Type B pancreatic cell (in vitro differentiated cells): ENCODE results near the gene PRKAR1B. TPM values are rescaled to one million over a fixed set of nuclear protein-coding genes. Genes with fewer than 3 reads are reported as not detected.

Experiments
- DNase-seq: peaks from one replicate; pipeline ENCODE4 v3.0.0; 2021; ENCODE audit warnings: mixed read lengths; ENCODE audit not compliant: unreplicated experiment; ENCODE audit errors: extremely low spot score
- H3K27ac Mint-ChIP-seq: 2 replicates; pipeline ENCODE4 v1.8.0; 2021; ENCODE audit warnings: mild to moderate bottlenecking, mixed read lengths
- H3K27me3 Mint-ChIP-seq: 2 replicates; pipeline ENCODE4 v1.8.0; 2021; ENCODE audit warnings: mixed read lengths
- H3K36me3 Mint-ChIP-seq: 2 replicates; pipeline ENCODE4 v1.8.0; 2021; ENCODE audit warnings: mixed read lengths
- H3K4me1 Mint-ChIP-seq: one replicate; pipeline ENCODE4 v1.8.0; 2021; ENCODE audit warnings: mixed read lengths; ENCODE audit not compliant: unreplicated experiment
- H3K4me3 Mint-ChIP-seq: 2 replicates; pipeline ENCODE4 v1.8.0; 2021; ENCODE audit warnings: mild to moderate bottlenecking, mixed read lengths
- H3K9me3 Mint-ChIP-seq: 2 replicates; pipeline ENCODE4 v1.8.0; 2021; ENCODE audit warnings: mixed read lengths
- total RNA-seq: library from RNA; stranded (reverse); gene quantifications from 2 replicates; pipeline ENCODE4 v1.2.1, GENCODE V29; 2021; ENCODE audit warnings: low replicate concordance
- TF ChIP-seq, protein P1 (sequence below): fragments of 200-600 bp; sonication (generic); conservative IDR thresholded peaks from 2 replicates; pipeline ENCODE4 v1.5.0; 2021; ENCODE audit warnings: antibody characterized with exemption, mild to moderate bottlenecking

PRKAR1B gene
- total RNA-seq, 1 donor from 2014 or later, result 26.1 TPM

DNA sequence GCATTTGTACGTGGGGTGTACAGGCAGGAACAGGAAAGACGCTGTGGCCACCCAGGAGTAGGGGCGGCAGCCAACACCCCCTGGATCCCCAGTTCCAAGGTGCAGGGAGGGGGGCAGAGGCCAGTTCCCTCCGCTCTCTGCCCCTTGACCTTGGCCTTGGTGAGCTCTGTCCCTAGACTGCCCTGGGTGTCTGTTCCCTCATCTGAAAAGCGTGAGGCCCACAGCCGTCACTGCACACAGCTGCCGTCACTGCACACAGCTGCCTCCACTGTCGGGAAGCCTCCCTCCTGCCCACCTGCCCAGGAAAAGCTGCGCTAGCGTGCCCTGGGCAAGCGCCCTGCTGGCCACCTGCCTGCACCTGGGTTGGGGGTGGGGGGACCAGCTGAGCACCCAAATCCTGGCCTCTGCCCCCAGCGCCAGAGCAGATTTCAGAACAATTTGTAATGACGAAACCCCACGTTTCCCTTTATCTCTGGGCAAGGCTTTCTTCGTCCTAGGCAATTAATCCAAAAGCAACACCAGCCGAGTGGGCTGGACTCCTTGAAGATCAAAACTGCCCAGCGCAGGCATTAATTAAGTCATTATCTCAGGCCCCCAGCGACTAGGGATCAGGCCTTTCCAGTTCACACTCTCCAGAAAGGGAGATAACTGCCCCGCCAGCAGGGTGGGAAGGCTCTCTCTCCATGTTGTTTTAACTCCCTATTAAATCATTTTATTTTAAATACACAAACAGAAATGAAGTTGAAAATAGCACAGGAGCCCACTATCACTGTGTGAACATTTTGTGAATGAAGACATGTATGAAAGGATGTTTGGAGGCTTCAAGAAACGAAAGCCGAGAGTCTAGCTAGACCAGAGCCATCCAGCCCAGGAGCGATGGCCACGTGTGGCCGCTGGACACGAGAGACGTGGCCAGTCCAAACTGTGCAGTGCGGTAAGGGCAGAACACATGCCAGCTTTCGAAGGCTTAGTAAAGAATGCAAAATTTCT is 203.4 kb downstream of the PRKAR1B start:
- Mint-ChIP-seq H3K4me1 (no peaks in the 10 kb centered on the region), H3K9me3 (no peaks in the 10 kb centered on the region), H3K27me3 (peaks cover 37% of the 10 kb centered on the region), H3K36me3 (no peaks in the 10 kb centered on the region), H3K4me3 (peak overlapping the region; percentile 44), H3K27ac (peak overlapping the region; percentile 26)
- no peak for DNase-seq
- TF ChIP-seq, protein P1, sequence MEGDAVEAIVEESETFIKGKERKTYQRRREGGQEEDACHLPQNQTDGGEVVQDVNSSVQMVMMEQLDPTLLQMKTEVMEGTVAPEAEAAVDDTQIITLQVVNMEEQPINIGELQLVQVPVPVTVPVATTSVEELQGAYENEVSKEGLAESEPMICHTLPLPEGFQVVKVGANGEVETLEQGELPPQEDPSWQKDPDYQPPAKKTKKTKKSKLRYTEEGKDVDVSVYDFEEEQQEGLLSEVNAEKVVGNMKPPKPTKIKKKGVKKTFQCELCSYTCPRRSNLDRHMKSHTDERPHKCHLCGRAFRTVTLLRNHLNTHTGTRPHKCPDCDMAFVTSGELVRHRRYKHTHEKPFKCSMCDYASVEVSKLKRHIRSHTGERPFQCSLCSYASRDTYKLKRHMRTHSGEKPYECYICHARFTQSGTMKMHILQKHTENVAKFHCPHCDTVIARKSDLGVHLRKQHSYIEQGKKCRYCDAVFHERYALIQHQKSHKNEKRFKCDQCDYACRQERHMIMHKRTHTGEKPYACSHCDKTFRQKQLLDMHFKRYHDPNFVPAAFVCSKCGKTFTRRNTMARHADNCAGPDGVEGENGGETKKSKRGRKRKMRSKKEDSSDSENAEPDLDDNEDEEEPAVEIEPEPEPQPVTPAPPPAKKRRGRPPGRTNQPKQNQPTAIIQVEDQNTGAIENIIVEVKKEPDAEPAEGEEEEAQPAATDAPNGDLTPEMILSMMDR, result no peak

DNA sequence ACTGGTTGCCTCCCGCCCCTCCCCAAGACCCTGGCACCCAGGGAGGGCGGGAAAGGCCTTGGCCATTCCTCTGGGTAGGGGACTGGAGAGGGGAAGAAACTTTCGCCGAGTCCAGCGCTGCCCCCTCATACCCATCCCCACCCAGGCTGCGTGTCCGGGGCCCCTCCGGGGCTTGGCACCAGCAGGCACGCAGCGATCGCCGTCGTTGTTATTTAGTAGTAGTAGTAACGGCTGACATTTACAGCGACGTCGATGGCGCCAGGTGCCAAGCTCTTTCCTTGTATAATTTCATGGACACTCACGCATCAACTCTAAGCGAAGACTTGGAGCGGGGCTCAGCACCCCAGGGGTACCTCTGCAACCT is 204.1 kb downstream of the PRKAR1B start:
- Mint-ChIP-seq H3K4me3 (no peak overlapping the region), H3K27me3 (peaks cover 41% of the 10 kb centered on the region), H3K36me3 (no peaks in the 10 kb centered on the region), H3K27ac (no peak overlapping the region), H3K9me3 (no peaks in the 10 kb centered on the region), H3K4me1 (no peaks in the 10 kb centered on the region)
- no peak for DNase-seq
- TF ChIP-seq, protein P1, result no peak

DNA sequence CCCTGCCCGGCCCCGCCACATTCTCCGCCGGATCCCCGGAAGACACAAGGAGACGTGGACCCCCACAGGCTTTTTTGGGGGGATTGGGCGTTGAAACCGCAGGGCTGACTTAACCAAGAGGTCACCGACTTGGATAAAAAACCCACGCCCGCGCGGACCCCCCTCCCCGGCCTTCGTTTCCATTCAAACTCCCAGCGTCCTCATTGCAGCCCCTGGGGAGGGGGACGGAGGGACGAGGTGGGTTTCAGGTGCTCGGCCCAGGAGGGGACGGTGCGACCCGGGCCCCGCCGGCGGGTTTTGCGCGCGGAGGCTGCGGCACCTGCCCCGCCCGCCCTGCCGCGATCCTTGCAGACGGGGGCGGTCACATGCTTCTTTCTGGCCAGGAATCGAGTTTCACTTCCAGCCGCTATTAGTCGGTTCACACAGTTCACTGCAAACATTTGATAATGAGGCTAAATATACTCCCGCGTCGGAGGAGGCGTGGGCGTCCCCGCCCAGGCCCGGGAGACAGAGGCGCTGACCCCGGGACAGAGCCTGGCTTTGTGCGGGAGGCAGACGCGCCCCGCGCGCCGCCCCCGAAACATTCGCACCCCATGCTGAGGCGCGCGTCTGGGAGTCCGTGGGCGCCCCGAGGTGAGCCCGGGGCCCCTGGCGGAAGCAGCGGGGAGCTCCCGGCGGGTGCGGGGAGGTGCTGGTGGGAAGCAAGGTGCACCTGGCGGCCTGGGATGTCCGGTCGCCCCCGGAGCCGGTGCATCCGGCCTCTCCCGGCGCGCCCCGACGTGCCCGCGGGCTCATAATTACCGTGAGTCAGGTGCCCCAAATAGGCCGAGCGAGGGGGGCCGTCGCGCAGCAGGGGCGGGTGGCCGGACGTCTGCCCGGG is 204.8 kb downstream of the PRKAR1B start:
- Mint-ChIP-seq H3K27me3 (peaks cover 44% of the 10 kb centered on the region), H3K9me3 (no peaks in the 10 kb centered on the region), H3K36me3 (no peaks in the 10 kb centered on the region), H3K4me1 (no peaks in the 10 kb centered on the region), H3K4me3 (peak overlapping the region; percentile 76), H3K27ac (no peak overlapping the region)
- no peak for DNase-seq
- TF ChIP-seq, protein P1, result no peak

DNA sequence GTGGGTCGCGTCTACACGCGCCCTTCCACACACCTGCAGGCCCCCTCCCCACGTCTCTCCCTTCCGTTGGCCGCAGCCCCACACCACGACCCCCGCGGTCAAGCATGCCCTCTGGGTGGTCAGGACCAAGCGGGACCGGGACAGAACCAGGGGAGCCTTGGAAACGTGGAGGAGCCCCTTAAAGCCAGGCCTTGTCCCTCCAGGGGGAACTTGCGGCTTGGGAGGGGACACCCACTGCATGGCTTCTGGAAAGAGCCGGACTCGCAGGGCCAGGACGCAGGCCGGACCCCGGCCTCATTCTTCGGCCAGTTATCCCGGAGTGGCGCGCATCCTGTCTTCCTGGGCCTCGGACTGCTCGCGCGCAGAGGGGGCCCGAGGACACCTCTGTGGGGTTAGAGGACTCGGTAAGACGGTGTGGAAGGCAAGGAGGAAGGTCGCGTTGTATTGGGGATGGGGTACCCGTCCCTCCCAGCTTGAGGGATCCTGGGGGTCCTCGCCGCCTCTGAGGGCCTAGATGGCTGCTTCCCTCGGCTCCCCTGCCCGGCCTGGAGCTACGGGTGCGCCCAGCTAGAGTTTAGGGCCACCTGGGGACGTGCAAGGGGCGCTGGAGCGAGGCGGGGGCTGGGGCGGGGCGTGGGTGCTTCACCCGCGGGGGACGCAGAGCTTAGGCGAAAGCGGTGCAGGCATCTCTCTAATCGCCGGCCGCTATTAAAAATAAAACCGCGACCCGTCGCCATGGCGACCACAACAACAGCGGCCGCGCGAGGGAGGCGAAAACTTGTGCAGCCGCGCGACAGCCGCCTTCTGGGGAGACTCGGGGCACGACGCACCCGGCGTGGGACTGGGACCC is 205.6 kb downstream of the PRKAR1B start:
- Mint-ChIP-seq H3K9me3 (no peaks in the 10 kb centered on the region), H3K4me3 (peak overlapping the region; percentile 76), H3K27me3 (peaks cover 45% of the 10 kb centered on the region), H3K36me3 (no peaks in the 10 kb centered on the region), H3K27ac (no peak overlapping the region), H3K4me1 (peaks cover under 1% of the 10 kb centered on the region)
- TF ChIP-seq, protein P1, result no peak
- DNase-seq, result no peak
